Stimulated activated CD8-positive, alpha-beta memory T cell treated with anti-CD3 and anti-CD28 coated beads, Interleukin-7, amount 100 ng/mL, for 24 hours (primary cell): Measurements from ENCODE around the gene MECP2.
A peak's percentile ranks its signal among the peaks of the same experiment; 100 is the strongest.
"Not testable (repeated sequence)": the region's sequence is repeated elsewhere in the genome, so short reads cannot be mapped to it uniquely, and the experiment has no call there.

Source experiments
- DNase-seq: peaks from one replicate; pipeline ENCODE4 v3.0.0-alpha.2; 2020; ENCODE audit warnings: low read depth

The MECP2 gene

DNA sequence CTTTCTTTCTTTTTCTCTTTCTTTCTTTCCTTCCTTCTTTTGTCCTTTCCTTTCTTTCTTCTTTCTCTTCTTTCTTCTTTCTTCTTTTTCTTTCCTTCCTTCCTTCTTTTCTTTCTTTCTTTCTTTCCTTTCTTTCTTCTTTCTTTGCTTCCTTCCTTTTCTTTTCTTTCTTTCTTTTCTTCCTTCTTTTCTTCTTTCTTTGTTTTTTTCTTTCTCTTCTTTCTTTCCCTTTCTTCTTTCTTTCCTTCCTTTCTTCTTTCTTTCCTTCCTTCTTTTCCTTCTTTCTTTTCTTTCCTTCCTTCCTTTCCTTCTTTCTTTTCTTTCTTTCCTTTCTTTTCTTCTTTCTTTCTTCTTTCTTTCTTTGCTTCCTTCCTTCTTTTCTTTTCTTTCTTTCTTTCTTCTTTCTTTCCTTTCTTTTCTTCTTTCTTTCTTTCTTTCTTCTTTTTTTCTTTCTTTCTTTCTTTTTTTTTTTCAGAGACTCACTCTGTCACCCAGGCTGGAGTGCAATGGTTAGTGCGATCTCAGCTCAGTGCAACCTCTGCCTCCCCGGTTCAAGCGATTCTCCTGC is 106.4 kb downstream of the MECP2 start:
- no peak for DNase-seq

DNA sequence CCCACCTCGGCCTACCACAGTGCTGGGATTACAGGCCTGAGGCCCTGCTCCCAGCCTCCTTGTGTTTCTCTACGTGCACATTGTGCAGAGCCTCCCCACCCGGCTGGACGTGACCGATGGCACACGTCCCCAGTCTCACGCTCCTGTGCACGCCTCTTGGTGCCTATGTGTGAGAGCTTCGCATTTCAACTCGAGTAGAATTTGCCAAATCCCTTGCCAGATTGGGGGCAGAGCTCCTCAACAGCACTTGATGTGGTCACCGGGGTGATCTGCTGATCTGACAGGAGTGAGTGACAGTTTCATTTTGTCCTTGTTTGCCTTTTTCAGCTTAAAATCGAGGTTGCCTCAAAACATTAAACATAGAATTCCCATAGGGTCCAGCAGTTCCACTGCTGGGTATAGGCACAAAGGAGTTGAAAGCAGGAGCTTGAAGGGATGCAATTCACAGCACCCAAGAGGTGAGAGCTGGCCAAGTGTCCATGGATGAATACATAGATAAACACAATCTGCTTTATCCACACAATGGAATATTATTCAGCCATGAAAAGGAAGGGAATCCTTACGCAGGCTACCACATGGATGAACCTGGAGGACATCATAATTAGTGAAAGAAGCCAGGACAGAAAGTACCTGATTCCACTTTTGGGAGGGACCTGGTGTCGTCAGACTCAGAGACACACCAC is 107.4 kb downstream of the MECP2 start:
- no peak for DNase-seq

DNA sequence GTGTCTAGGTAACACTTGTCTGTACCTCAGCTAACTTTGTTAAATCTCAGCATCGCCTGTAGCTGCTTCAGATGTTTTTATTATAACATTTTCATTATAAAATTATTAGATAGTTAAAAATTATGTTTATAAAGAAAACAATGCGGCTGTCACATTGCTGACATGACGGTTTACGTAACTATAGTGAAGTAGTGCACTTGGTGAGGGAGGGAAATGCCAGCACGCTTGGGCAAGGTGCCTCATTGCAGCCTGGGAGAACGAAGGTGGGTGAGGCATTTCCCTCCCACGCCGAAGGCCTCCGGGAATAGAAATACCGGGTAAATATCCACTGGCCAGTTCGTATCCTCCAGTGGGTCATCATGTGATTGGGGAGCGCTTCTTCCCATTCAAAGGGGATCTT is 109.0 kb downstream of the MECP2 start:
- DNase-seq, result no peak

DNA sequence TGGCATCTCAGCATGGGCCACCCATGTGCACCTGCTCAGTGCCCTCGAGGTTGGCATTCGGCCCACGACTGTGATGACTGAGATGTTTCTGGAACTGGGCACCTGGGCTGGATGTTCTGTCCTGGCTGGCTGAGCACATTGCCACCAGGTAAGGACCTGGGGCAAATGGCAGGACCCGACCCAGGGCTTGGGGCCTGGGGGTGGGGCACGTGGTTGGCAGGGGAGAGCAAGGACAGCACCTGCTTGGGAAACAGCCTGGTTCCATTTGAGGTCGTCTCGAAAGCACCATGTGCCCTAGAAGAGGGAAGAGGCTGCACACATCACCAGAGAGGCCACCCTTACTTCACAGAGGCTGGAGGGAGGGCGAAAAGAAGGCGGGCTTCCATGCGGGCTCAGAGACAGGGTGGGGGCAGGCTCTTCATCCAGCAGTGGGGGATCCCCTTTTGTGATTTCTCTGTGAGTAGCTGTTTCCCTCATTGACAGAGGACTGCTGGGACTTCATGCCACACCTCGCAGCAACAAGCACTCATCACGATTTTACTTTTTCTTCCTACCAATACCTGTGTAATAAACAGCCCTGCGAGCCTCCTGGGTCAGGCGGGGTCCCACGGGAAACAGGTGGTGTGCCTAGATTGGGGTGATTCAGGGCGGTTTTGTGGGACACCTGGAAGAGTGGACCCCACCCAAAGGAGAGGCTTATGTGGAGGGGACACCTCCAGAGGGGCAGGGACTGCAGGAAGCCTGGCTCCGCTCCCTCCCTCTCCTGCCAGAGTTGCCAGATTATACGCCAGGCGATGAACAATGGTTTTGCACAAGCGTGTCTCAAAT is 113.0 kb downstream of the MECP2 start:
- no peak for DNase-seq

DNA sequence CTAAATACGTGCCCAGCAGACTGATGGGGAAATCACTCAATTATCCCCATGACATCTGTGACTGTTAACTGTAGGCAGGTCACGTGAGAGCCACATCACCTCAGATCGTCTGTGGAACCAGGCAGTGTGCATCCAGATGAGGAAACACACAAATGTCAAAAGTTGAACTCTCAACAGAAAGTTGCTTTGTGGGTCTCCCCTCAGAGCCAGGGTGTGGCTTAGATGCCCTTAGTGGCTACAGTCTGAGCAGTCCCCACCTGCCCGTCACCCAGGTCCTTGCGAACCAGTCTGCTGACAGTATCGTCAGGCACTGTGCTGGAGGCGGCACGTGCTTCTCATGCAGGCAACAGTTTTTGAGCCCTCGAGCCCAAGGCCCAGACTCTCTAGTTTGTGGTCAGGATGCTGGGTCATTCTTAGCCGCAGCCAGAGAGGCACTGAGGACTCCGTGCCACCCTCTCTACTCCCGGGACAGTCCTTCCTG is 114.2 kb downstream of the MECP2 start:
- no peak for DNase-seq

DNA sequence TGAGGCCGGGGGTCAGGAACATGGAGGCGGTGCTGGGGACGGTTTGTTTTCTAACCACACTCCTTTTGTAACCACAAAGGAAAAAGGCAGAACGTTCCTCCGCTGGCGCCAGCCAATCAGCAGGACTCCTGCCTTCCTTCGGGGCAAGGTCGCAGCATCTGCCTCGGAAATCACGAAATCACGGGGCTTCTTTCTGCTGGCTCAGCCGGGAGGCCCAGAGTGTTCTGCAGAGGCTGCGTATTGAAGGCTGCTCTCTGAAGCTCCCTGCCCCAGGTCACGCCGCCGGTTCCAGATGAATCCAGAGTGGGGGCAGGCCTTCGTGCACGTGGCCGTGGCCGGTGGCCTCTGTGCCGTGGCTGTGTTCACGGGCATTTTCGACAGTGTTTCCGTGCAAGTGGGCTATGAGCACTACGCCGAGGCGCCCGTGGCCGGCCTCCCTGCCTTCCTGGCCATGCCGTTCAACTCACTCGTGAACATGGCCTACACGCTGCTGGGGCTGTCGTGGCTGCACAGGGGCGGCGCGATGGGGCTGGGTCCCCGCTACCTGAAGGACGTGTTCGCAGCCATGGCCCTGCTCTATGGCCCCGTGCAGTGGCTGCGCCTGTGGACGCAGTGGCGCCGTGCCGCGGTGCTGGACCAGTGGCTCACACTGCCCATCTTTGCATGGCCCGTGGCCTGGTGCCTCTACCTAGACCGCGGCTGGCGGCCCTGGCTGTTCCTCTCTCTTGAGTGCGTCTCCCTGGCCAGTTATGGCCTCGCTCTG is 115.6 kb downstream of the MECP2 start:
- DNase-seq, result no peak

DNA sequence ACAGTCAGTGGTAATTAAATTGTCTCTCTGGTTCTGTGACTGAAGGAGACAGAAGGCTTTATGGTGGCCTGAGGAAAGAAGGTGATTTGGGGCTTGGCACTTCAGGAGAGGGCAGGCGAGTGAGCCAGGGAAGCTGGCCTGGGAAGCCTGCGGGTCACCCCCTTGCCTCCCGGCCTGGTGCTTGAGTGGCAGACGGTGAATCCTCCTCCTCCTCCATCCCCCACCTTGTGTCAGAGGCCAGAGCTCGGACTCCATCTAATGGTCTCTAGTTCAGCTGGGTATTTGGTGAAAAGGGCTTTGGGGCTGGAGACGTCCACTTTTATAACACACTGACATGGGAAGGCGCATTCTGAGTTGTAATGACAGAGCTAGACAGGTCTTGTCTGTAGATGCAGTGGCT is 116.3 kb downstream of the MECP2 start:
- DNase-seq, result no peak

DNA sequence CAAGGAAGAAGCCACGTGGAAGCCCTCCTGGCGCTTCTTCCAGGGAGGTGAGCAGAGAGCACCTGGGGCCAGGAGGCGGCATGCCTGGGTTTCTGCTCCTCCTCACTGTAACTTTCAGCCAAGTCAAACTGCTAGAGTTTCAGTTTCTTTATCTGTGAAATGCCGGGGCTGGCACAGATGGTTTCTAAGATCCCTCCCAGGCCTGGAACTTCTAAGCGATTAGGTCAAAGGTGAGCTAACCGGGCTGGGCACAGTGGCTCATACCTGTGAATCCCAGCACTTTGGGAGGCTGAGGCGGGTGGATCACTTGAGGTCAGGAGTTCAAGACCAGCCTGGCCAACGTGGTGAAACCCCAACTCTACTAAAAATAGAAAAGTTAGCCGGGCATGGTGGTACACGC is 117.1 kb downstream of the MECP2 start:
- DNase-seq, result not testable (repeated sequence)

DNA sequence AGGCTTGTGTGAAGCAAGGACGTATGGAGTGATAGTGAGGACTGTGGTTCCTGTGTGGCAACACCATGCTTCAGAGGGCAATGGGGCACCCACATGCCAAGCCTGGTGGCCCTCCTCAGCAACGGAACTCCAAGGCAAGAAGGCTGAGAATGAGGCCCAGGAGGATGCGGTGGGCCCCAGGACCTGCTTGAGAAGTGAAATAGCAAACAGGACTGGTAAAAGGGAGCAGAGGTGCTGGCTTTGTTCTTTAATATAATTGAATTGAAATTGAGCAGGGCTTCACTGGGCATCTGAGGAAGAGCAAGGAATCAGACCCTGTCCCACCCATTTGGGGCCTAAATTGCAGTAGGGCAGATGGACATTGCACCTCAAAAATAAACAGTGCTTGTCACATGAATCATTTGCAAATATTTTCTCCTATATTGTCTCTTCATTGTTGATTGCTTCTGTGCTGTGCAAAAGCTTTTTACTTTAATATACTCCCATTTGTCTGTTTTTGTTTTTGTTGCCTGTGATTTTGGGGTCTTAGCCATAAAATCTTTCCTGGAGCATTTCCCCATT is 122.7 kb downstream of the MECP2 start:
- no peak for DNase-seq

DNA sequence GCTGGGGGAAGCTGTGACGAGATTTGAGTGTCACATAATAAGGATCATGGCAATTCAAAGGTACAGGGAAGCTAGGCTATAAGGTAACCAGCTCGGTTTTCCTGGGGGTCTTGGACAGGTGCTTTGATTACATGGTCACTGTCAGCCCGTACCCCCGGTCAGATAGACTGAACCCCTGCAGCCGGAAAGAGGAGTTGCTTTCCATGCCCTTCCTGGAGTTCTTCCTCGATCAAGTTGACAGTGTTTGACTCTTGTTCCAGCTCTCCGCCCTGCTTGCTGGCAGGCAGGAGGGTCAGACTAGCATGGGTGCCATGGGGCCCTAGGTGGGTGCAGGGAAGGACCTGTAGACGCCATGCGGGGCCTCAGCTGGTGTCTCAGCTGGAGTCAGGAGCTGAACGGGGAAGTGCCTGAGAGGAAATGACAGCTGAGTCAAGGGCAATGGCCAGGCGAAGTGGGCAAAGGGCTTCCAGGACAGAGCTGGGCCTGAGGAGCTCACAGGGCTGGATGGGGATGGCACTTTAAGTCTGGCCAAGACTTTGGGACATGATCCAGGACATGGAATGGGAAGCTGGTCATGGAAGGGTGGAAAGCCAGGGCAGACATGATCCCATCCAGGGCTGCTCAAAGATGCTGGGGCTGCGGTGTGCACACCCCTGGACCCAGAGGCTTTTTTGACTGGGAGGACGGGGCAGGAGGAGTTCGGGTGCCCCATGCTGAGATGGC is 123.4 kb downstream of the MECP2 start:
- DNase-seq, result no peak

DNA sequence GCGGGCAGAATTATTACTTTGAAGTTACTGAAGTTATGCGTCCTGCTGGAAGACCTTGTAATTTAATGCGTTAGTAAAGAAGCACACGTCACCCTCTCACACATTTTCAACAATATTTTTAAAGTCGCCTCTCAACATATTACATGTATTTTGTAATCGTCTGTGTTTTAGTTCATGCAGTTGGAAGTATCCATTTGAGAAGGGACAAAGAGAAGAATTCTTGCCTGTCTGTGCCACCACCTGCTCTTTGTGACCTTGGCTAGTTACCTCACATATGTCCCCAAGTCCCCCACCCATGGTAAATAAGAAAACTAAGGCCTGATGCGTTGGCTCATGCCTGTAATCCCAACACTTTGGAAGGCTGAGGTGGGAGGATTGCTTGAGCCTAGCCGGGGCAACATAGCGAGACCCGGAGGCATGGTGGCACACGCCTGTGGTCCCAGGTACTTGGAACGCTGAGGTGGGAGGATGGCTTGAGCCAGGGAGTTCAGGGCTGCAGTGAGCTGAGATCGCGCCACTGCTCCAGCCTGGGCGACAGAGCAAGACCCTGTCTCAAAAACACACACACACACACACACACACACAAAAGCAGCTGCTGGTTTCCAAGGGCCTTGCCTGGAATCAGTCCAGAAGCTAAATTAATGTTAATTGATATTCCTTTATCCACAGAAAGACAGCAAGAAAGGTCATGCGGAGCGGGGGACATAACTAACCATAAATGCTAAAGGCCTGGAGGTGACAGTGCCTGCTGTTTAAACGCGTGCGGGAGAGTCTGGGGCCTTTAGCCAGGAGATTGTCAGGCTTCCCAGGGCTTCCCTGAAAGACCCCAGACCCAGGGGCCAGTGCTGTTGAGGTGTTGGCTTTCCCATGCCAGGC is 124.2 kb downstream of the MECP2 start:
- DNase-seq, result no peak

DNA sequence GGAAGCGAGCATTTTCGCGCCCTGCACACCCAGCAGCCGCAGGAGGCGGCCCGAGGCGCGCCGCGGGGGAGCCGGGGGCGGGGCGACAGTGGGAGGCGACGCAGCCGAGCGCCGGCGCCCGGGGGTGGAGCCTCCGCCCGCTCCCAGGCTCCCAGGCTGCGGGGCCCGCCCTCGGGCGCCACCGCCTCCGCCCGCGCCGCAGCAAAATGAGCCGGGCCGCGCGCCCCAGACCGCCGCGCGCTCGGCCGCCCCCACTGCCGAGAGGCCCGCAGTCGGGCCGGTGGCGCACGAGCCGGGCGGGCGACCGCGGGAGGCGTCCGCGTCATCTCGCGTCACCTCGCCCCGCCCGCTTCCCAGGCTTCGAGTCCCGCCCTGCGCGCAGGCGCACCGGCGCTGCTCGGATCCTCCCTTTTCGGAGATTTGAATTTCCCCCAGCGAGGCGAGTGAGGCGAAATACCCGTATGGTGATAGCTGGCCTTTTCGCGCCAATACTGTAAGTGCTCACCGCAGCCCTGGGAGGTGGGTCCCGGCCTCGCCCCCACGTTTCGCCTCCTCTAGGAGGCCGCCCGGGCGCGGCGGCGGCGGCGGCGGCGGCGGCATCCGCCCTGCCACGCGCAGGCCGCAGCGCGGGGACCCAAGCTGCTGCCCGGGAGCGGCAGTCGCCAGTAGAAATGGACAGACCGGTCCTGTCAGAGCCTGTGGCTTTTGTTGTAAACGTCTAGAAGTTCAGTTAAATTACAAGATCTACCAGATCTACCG is 125.0 kb downstream of the MECP2 start, which contains the start of gene TMEM187:
Gene TMEM187, plus strand, starts transcription at position 387 of the 759 bp plus-strand sequence. CDS start 9,309 bp downstream, outside the sequence.
- peak; percentile 59 for DNase-seq
